Aorta (tissue), 4 donors: Measurements from ENCODE around the gene MMP21. TPM values are rescaled to one million over a fixed set of nuclear protein-coding genes. Genes with fewer than 3 reads are reported as not detected.

Experiments
- microRNA-seq, 2 donors: library from miRNA; unstranded; fragments of <30 nt; microRNA quantifications; one replicate each; pipeline ENCODE4 v1.2.0, GENCODE V29; 2020
- polyA plus RNA-seq, 2 donors: library from polyadenylated mRNA; stranded (reverse); fragments of 200-250 nt; gene quantifications; one replicate each; pipeline ENCODE4 v1.2.3, GENCODE V29; 2013
- total RNA-seq, 2 donors: library from RNA; stranded (reverse); fragmentation: NEBNext Ultra II Directional; extraction: Animal tissue kit (Norgen Biotek cat#: 25700); gene quantifications; one replicate each; pipeline ENCODE4 v1.2.1, GENCODE V29; 2021
- donor health status: healthy with polysubstance abuse.
- donor health status: Bipolar disorder and iron deficiency.
- donor health status: DM: no; HTN: no; CAD: no.
- donor health status: DM: yes; HTN: yes; CAD: no.

The MMP21 gene
- total and polyA plus RNA-seq, 4 donors, result 0.16 to 0.33 TPM; not detected in 2

Small RNA genes lying within 50 kb of the gene (microRNA-seq; reads per million reads assigned to microRNA genes)
- gene MIR4484, result 0 reads per million in 2 donors

Other genes with a start within 250 kb of the MMP21 start
- gene TEX36, start 92.7 kb downstream of the MMP21 start, total RNA-seq, result not detected
- not detected for gene TEX36, start 92.7 kb downstream of the MMP21 start, polyA plus RNA-seq
- gene EDRF1, start 56.1 kb downstream of the MMP21 start, total RNA-seq, result 10 to 100 TPM; 22.3 to 27.8 TPM
- 10 to 100 TPM in 1 of 2 donors, 1 to 10 TPM in 1; 7.5 to 23.6 TPM for gene EDRF1, start 56.1 kb downstream of the MMP21 start, polyA plus RNA-seq
- gene UROS, start 47.4 kb upstream of the MMP21 start, total RNA-seq, result 10 to 100 TPM; 23.2 to 29.9 TPM
- 10 to 100 TPM; 32.9 to 39.1 TPM for gene UROS, start 47.4 kb upstream of the MMP21 start, polyA plus RNA-seq
- gene BCCIP, start 47.7 kb upstream of the MMP21 start, total RNA-seq, result 10 to 100 TPM; 30.5 to 36.1 TPM
- 10 to 100 TPM; 40.7 to 55.0 TPM for gene BCCIP, start 47.7 kb upstream of the MMP21 start, polyA plus RNA-seq
- gene DHX32, start 105.5 kb upstream of the MMP21 start, total RNA-seq, result 10 to 100 TPM; 21.2 to 22.6 TPM
- 10 to 100 TPM in 1 of 2 donors, 1 to 10 TPM in 1; 9.5 to 10.7 TPM for gene DHX32, start 105.5 kb upstream of the MMP21 start, polyA plus RNA-seq
- gene FANK1, start 120.7 kb upstream of the MMP21 start, total RNA-seq, result 1 to 10 TPM; 1.3 to 1.8 TPM
- 1 to 10 TPM; 1.9 to 6.1 TPM for gene FANK1, start 120.7 kb upstream of the MMP21 start, polyA plus RNA-seq